SU-DHL-6 (cell line): ENCODE data around the gene SYNDIG1.

ENCODE experiments used
- H2AFZ ChIP-seq: fragments of 200-600 bp; sonication (generic); 2 replicates; pipeline ENCODE4 v1.6.1; 2014; ENCODE audit warnings: low read depth, mild to moderate bottlenecking, moderate library complexity, mixed read lengths, antibody characterized with exemption, low read length; ENCODE audit not compliant: severe bottlenecking
- H3F3A ChIP-seq: fragments of 200-600 bp; shearing (Covaris generic); 2 replicates; pipeline ENCODE4 v1.6.0; 2016; ENCODE audit warnings: antibody characterized with exemption, mild to moderate bottlenecking; ENCODE audit not compliant: insufficient read depth
- H3K27ac ChIP-seq: fragments of 200-600 bp; sonication (generic); 2 replicates; pipeline ENCODE4 v1.5.1; 2016; ENCODE audit warnings: low read depth, mild to moderate bottlenecking, low read length, moderate library complexity, mixed read lengths
- H3K27me3 ChIP-seq: fragments of 200-600 bp; sonication (generic), shearing (Covaris generic); 2 replicates; pipeline ENCODE4 v1.6.0; 2014; ENCODE audit warnings: mild to moderate bottlenecking, low read length
- H3K36me3 ChIP-seq: fragments of 200-600 bp; sonication (generic); 2 replicates; pipeline ENCODE4 v1.6.1; 2014; ENCODE audit warnings: mild to moderate bottlenecking, low read length, mixed read lengths
- H3K4me2 ChIP-seq: fragments of 300-600, 200-600 bp; shearing (Covaris generic), sonication (generic); 2 replicates; pipeline ENCODE4 v1.6.0; 2014; ENCODE audit warnings: low read length, low read depth, mild to moderate bottlenecking; ENCODE audit not compliant: poor library complexity, severe bottlenecking
- H3K4me3 ChIP-seq: fragments of 200-600 bp; sonication (generic); 2 replicates; pipeline ENCODE4 v1.5.1; 2014; ENCODE audit warnings: antibody characterized with exemption, low read length, mild to moderate bottlenecking, mixed read lengths; ENCODE audit not compliant: insufficient read depth, poor library complexity, severe bottlenecking
- H3K79me2 ChIP-seq: fragments of 200-600 bp; sonication (generic); 2 replicates; pipeline ENCODE4 v1.6.1; 2014; ENCODE audit warnings: mild to moderate bottlenecking, low read length, moderate library complexity; ENCODE audit not compliant: insufficient read depth
- H3K9ac ChIP-seq: fragments of 200-600 bp; sonication (generic); 2 replicates; pipeline ENCODE4 v1.7.0; 2014; ENCODE audit warnings: mild to moderate bottlenecking, low read length
- H3K9me2 ChIP-seq: fragments of 200-600 bp; sonication (generic); replicated peaks from 2 replicates; pipeline ENCODE4 v1.6.1; 2014; ENCODE audit warnings: low read length; ENCODE audit not compliant: insufficient read depth
- H3K9me3 ChIP-seq: fragments of 200-600 bp; sonication (generic); 2 replicates; pipeline ENCODE4 v1.6.1; 2014; ENCODE audit warnings: low read length, mixed read lengths; ENCODE audit not compliant: insufficient read depth
- H4K20me1 ChIP-seq: fragments of 200-600 bp; sonication (generic); 2 replicates; pipeline ENCODE4 v1.6.1; 2014; ENCODE audit warnings: low read depth, mild to moderate bottlenecking, antibody characterized with exemption, low read length, moderate library complexity, mixed read lengths
- EZH2phosphoT487 ChIP-seq: fragments of 200-600 bp; sonication (generic), shearing (Covaris generic); conservative IDR thresholded peaks from 2 replicates; pipeline ENCODE4 v1.6.1; 2018; ENCODE audit warnings: mild to moderate bottlenecking, antibody characterized with exemption, low read length, moderate library complexity, mixed read lengths
- TF ChIP-seq, protein P1 (sequence below): fragments of 200-600 bp; sonication (generic); IDR thresholded peaks from one replicate; pipeline ENCODE4 v1.5.1; 2017; ENCODE audit warnings: antibody characterized with exemption, mild to moderate bottlenecking, low read length, moderate library complexity; ENCODE audit not compliant: insufficient read depth, poor library complexity, severe bottlenecking

The SYNDIG1 gene

DNA sequence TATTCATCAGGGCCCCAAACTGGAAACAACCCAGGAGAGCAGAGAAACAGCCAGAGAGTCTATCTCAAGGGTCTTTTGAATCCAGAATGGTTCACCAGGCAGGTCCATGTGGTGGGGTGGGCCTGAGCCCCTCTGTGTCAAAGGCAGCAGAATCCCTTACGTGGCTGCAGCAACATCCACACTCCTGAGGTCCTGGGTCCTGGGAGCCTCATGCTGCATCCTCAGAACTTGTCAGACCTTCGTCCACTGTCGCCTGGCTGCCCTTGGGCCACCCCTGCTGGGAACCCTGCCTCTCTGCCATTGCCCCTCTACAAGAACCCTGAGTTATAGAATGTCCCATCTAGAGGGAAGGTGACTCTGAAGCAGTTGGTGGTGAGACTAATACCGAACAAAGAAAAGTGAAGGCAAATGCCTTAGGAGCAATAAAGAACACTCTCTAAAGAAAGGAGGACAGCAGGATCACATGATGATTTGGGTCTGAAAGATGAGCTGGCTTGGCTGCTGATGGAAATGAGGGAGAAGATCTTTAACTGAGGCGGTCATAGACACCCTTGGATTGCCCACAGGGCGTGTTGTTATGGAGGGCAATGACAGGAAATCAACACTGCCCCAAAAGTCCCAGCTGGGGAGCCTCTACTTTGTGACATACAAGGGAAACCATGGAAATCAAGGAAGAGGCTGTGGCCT, 161.2 kb downstream of the SYNDIG1 start:
- Histone ChIP-seq H2AFZ (no peak overlapping the region), H3K9me3 (no peaks in the 10 kb centered on the region), H3K27me3 (no peaks in the 10 kb centered on the region), H3K27ac (no peak overlapping the region), H3K4me3 (no peak overlapping the region), H3K36me3 (no peaks in the 10 kb centered on the region), H3K79me2 (no peaks in the 10 kb centered on the region), H3K9ac (no peak overlapping the region), H3K4me2 (no peak overlapping the region), H3F3A (no peaks in the 10 kb centered on the region), H3K9me2 (no peaks in the 10 kb centered on the region), H4K20me1 (no peaks in the 10 kb centered on the region)
- TF ChIP-seq EZH2phosphoT487 = no peak

GRCh38 chr20:24631173-24631505, 161.7 kb downstream of the SYNDIG1 start:
- Histone ChIP-seq H3K9me3 (no peaks in the 10 kb centered on the region), H2AFZ (no peak overlapping the region), H3K4me2 (no peak overlapping the region), H4K20me1 (no peaks in the 10 kb centered on the region), H3K4me3 (no peak overlapping the region), H3K36me3 (no peaks in the 10 kb centered on the region), H3K27me3 (no peaks in the 10 kb centered on the region), H3F3A (no peaks in the 10 kb centered on the region), H3K79me2 (no peaks in the 10 kb centered on the region), H3K9me2 (no peaks in the 10 kb centered on the region), H3K9ac (no peak overlapping the region), H3K27ac (no peak overlapping the region)
- TF ChIP-seq, protein P1, sequence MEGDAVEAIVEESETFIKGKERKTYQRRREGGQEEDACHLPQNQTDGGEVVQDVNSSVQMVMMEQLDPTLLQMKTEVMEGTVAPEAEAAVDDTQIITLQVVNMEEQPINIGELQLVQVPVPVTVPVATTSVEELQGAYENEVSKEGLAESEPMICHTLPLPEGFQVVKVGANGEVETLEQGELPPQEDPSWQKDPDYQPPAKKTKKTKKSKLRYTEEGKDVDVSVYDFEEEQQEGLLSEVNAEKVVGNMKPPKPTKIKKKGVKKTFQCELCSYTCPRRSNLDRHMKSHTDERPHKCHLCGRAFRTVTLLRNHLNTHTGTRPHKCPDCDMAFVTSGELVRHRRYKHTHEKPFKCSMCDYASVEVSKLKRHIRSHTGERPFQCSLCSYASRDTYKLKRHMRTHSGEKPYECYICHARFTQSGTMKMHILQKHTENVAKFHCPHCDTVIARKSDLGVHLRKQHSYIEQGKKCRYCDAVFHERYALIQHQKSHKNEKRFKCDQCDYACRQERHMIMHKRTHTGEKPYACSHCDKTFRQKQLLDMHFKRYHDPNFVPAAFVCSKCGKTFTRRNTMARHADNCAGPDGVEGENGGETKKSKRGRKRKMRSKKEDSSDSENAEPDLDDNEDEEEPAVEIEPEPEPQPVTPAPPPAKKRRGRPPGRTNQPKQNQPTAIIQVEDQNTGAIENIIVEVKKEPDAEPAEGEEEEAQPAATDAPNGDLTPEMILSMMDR = no peak
- TF ChIP-seq EZH2phosphoT487 = no peak

DNA sequence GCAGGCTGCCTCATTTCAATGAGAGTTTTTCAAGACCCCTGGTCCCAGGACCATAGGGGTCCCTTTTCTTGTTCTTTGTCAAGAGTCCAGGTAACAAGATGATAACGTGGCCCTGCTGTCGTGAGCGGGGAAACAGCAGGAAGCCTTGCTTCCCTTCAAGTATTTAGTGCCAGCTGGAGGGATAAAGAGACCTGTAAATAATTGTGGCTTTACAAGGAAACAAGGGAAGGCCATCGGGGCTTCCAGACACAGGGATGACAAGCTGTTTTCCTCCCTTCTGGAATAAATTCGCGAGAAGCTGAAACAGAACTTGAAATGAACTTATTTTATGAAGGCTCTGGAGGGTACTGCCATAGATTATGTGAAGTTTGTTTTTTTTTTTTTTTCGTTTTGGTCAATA, 163.2 kb downstream of the SYNDIG1 start:
- no peaks in the 10 kb centered on the region for H3K9me3 ChIP-seq
- H3K79me2 ChIP-seq = no peaks in the 10 kb centered on the region
- no peak overlapping the region for H3K9ac ChIP-seq
- H3K36me3 ChIP-seq = no peaks in the 10 kb centered on the region
- H3K4me3 ChIP-seq = no peak overlapping the region
- H3F3A ChIP-seq = no peaks in the 10 kb centered on the region
- no peak overlapping the region for H3K4me2 ChIP-seq
- H3K27ac ChIP-seq = no peak overlapping the region
- no peak overlapping the region for H2AFZ ChIP-seq
- no peaks in the 10 kb centered on the region for H3K27me3 ChIP-seq
- TF ChIP-seq EZH2phosphoT487 = no peak
- TF ChIP-seq, protein P1 = no peak
- H3K9me2 ChIP-seq = no peaks in the 10 kb centered on the region
- no peaks in the 10 kb centered on the region for H4K20me1 ChIP-seq

- H3K4me2 ChIP-seq = no peak overlapping the region
- no peak overlapping the region for H3K4me3 ChIP-seq
- TF ChIP-seq, protein P1 = no peak
- no peak for TF ChIP-seq EZH2phosphoT487
- H3K27me3 ChIP-seq = no peaks in the 10 kb centered on the region
- no peak overlapping the region for H2AFZ ChIP-seq
- H3F3A ChIP-seq = no peaks in the 10 kb centered on the region
- no peaks in the 10 kb centered on the region for H3K36me3 ChIP-seq
- no peak overlapping the region for H3K9ac ChIP-seq
- H3K27ac ChIP-seq = no peak overlapping the region
- no peaks in the 10 kb centered on the region for H3K79me2 ChIP-seq
- no peaks in the 10 kb centered on the region for H3K9me2 ChIP-seq
- no peaks in the 10 kb centered on the region for H3K9me3 ChIP-seq
- no peaks in the 10 kb centered on the region for H4K20me1 ChIP-seq
Measured at GRCh38 chr20:24633026-24633425, 163.6 kb downstream of the SYNDIG1 start.
